Activated gamma-delta T cell treated with Interleukin-2 at 50 U/mL for 16 hours (primary cell): Measurements from ENCODE around the gene CRYBG1.
A peak's percentile ranks its signal among the peaks of the same experiment; 100 is the strongest.

Source experiments
- DNase-seq: peaks from one replicate; pipeline ENCODE4 v3.0.0-alpha.2; 2020

The CRYBG1 gene, protein sequence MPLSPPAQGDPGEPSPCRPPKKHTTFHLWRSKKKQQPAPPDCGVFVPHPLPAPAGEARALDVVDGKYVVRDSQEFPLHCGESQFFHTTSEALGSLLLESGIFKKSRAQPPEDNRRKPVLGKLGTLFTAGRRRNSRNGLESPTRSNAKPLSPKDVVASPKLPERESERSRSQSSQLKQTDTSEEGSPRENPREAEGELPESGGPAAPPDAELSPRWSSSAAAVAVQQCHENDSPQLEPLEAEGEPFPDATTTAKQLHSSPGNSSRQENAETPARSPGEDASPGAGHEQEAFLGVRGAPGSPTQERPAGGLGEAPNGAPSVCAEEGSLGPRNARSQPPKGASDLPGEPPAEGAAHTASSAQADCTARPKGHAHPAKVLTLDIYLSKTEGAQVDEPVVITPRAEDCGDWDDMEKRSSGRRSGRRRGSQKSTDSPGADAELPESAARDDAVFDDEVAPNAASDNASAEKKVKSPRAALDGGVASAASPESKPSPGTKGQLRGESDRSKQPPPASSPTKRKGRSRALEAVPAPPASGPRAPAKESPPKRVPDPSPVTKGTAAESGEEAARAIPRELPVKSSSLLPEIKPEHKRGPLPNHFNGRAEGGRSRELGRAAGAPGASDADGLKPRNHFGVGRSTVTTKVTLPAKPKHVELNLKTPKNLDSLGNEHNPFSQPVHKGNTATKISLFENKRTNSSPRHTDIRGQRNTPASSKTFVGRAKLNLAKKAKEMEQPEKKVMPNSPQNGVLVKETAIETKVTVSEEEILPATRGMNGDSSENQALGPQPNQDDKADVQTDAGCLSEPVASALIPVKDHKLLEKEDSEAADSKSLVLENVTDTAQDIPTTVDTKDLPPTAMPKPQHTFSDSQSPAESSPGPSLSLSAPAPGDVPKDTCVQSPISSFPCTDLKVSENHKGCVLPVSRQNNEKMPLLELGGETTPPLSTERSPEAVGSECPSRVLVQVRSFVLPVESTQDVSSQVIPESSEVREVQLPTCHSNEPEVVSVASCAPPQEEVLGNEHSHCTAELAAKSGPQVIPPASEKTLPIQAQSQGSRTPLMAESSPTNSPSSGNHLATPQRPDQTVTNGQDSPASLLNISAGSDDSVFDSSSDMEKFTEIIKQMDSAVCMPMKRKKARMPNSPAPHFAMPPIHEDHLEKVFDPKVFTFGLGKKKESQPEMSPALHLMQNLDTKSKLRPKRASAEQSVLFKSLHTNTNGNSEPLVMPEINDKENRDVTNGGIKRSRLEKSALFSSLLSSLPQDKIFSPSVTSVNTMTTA (N-terminal part only)

DNA sequence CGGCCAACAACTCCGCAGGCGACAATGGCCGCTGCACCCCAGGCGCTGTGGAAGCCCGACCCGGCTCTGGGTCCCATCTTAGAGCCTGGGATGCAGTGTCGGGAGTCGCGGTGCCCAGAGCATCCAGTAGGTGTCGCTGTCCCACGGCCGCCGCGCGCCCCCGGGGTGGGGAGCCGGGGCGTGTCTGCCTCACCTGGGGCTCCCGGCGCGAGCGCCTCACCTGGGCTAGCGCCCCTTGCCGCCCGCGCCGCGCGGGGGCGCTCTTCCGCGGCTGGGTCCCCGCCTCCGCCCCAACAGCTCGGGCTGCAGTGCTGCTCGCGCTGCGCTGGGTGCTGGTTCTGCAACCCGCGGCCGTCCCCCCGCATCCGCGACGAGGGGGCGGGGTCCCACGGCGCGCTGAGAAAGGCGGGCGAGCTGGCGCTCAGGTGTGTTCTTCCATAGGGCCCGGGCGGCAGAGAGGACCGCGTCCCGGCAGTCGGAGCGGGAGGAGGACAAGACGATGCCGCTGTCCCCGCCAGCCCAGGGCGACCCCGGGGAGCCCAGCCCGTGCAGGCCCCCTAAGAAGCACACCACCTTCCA lies at the start of gene CRYBG1:
Gene CRYBG1 (plus strand): TSS at position 308 of the 579 bp plus-strand sequence. CDS start 192 bp downstream, at position 500.
- peak; percentile 51 for DNase-seq

DNA sequence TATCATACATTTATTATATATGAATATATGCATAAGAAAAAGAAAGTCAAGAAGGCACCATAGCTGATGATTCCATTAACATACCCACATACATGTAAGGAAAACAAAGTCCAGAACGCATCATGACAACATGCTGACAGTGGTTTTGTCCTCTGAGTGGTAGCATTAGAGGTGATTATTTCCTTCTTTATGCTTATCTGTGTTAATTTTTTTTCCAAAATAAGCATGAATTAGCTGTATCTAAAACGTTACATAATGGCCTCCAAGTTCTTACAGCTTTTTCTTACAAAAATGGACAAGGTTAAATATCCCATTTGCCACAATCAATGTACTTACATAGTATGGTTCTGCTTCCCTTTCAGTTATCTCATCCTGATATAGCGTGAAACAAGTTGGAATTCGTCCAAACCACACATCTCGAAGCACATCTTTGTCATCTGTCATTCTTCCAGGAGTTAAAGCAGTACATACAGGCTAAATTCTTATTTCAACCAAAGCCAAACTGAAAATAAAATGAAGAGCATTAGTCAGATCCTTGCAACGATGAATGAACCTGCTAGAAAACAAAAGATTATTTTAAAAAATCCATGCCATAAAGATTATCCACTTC lies 44.6 kb upstream of the CRYBG1 start:
- no peak for DNase-seq

DNA sequence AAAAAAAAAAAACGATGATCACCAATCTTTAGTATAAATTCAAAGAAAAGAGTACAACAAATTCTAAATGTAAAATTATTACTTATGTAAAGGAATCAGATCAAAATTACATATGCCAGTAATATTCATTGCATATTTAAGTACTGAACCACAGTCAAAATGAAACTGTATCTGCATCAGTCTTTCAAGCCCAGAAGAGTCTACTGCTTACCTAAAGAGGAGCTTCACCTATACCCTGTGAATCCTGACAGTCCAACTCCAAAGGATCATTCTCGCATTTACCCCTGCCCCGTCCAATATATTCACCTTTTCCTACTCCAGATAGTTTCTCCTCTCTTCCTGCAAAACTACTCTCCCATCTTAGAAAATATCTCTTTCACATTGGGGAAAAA lies 44.1 kb upstream of the CRYBG1 start:
- DNase-seq, result no peak

DNA sequence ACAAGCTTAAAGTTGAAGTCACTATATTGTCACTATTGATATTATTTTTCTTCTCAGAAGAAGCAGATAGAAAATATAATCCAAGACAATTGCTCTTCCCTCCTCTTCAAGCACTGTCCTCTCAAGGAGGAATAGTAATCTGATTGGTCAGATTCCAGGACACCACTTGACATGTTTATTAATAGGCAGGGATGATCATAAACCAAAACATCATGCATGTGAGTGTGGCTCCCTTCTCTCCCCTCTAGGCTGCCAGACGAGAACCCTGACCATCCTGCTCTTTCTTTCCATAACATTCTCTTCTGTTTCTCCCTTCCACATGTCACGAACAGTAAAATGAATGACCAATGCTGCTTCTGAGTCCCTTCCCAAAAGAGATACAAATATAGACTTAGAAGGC lies 42.5 kb upstream of the CRYBG1 start:
- DNase-seq, result no peak

DNA sequence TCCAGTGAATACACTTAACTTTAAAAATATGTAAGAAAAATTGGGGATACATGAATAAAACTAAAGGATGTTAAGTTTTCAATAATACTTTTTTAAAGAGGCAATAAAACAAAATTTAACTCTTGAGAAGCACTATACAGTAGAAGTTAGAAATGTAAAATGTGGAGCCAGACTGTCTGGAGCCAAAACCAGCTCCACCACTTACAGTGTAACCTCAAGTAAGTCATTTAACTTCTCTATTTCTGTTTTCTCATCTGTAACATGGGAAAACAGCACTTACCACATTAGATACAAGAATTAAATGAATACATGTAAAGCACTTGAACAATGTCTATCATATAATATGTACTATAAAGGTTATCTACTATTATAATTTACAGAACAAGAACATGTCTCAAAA lies 41.7 kb upstream of the CRYBG1 start:
- no peak for DNase-seq

DNA sequence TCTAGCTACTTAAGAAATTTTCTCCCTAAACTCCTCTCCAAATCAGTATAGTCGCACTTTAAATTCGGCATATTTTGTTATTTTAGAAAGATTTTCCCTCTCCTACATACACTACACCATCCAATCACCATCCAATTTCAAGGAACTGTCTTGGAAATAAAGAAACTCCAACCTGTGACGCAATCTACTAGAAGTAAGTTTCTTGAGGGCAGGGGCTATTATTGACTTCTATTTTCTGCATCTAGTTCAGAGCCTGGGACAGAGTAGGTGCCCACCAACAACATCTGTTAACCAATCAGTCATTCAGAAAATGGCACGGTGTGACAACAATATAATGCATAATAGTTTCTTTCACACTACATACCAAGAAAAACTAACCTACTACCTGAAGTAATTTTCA lies 38.6 kb upstream of the CRYBG1 start:
- DNase-seq, result no peak

DNA sequence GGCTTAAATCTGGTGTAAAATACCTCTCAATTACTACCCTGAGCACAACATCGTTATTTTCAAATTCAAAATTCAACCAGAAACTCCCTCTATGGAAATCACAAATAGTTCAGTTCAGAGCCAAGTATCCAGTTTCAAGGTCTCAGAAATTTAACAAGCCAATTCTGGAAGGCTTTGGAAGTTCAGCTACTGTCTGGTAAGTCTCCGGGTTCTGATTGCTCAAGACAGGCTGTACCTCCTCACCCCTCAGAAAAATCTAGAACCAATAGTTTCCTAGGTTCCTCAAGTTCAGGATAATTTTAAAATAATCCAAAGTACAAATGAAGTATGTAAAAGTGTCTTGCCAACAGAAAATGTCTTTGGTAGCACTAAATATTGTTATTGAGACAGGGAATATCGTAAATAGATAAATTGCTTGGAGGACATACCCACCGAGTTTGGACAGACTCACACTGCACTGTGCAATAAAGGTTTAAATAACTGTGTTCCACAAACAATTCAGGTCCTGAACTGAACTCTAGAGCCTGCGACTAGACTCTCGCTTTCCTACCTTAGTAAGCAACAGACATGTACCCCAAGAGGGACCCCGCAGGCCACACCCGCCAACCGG lies 35.7 kb upstream of the CRYBG1 start:
- DNase-seq, result no peak

DNA sequence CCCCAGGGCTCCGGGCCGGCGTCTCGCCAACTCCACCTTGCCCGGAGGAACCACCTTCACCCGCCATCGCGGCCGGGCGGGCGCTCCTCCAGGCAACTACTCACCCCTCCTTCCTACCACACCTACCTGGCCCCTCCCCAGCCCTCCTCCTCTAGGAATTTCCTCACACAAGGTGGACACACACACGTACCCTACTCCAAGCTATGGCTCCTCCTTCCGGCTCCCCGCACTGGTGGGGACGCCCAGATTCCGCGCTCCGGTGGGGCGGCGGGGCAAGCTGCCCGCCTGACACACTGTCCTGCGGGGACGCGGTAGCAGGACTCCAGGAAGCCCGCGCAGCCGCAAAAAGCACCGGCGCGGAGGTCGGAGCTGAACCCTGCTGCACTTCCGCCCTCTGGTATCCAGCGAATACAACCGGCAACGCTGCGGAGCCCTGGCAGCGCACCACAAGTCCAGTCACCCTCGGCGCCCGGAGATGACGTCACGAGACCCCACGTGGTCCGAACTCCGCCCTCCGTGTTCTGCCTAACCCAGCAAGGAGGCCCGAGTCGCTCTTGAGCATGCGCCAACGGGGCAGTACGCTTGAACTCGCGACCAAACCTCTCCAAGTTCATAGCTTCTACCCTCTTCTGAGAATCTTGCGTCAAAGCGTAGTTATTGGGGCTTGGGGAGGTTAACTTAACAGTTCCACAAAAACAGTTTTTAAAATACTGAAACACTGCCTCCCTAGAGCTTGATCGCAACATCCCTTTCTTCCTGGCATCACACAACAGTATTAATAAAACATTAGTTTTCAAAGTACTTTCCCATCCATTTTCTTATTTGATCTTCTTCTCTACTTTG lies 35.0 kb upstream of the CRYBG1 start, which contains the start of gene ATG5:
Gene ATG5 (minus strand): TSS at position 425 of the 843 bp plus-strand sequence. CDS start 9,552 bp downstream, outside the sequence.
- peak; percentile 100 for DNase-seq

DNA sequence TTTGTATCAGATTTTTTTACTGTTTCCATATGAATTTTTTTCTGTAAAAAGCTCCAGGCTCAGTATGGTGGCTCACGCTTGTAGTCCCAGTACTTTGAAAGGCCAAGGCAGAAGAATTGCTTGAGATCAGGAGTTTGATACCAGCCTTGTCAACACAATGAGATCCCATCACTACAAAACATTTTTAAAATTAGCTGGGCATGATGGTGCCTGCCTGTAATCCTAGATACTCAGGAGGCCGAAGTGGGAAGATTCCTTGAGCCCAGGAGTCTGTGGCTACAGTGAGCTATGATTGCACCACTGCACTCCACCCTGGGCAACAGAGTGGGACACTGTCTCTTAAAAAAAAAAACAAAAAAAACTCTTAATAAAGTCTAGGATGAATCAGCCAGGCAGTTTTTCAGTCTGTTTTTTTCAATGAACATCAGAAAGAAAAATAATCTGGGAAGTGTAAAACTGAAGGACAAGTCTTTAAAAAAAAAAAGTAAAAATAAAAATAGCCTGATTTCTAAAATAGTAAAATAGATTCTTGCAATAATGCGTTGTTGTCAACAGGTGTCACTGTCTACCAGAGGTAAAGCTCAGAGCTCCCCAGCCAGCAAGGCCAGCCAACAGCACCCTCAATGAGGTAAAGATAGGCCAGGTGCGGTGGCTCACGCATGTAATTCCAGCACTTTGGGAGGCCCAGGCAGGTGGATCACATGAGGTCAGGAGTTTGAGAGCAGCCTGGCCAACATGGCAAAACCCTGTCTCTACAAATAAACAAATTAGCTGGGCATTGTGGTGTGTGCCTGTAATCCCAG lies 25.7 kb upstream of the CRYBG1 start:
- peak; percentile 36 for DNase-seq

DNA sequence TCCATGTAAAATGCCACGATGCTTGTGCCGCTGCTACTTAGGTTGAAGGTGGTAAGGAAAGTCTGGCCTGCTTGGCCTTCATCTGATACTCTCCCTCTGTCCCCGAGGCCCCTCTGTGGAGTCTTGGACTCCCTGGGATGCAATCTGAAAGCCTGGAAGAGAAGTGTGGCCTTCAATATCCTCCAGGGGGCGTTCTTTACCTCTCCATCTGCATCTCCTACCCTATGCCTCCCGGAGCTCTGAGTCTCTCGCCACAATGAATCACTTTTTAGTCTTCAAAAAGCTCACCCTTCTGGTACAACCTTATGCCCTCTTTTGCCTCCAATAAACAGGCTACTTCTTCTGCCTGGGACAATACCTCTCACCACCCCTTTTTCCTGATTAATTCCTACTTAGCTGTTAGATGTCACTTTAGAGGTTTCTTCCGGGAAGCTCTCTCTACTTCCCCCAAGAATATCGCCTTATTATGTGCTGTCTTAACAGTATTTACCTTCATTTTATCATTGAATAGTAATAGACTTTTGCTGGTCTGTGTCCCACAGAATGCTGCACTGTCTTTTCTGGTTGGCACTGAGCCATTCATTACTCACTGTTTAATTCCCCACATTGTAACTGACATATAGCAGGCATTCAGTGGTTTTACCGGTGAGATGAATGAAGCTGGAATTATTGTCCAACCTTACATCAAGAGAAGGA lies 21.0 kb upstream of the CRYBG1 start:
- DNase-seq, result peak; percentile 33

DNA sequence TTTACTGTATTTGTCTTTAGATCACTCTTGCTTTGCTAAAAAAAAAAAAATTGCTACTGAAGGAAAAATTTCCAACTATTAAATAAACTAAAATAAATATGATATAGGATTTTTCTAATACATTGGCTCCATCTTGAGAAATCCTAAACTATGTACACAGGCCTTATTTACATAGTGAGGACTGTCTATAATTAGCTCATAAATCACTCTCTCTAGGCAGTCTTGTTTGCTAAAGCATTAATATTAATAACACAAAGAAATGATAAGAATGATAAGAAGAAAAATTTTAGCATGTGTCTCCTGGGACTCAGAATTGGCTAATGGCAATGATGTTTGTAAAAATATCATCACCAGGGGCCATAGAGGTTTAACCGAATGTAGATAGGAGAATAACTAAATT lies 13.3 kb upstream of the CRYBG1 start:
- DNase-seq, result no peak

DNA sequence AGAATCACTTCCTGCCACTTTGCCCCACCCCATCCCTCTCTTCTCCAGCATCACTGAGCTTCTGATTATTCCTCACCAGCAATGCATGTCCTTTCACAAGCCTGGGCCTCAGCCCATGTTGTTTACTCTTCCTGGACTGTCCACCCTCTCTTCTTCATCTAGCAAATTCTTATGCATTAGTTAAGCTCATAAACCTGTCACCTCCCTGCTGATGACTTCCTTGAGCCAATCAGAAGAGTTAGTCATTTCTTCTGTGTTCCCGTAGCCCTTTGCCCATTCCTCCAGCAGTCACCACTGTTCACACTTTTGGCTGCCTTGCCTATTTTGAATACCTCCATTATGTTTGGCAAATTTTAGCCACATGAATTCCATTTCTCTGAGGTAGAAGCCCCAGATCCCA lies 4.1 kb upstream of the CRYBG1 start:
- no peak for DNase-seq

DNA sequence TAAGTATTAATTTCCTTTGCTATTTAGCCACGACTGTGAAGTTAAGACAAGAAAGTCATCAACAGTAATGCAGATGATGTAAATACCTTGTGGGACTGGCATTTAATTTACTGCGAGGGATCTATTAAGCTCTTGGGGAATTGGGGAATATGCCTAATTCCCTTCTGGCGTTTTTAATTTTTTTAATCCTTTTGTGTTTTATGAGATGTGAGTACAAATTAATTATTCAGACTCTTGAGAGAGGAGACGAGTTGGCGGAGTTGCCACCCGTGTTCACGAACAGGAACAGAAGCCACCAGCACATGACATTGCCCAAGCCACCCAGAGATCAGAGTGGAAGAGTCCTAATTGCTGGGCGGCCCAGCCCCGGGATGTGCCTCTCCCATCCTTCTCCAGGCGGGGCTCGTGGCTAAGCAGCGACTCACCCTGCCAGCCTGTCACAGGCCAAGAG lies 533 bp upstream of the CRYBG1 start:
- no peak for DNase-seq

DNA sequence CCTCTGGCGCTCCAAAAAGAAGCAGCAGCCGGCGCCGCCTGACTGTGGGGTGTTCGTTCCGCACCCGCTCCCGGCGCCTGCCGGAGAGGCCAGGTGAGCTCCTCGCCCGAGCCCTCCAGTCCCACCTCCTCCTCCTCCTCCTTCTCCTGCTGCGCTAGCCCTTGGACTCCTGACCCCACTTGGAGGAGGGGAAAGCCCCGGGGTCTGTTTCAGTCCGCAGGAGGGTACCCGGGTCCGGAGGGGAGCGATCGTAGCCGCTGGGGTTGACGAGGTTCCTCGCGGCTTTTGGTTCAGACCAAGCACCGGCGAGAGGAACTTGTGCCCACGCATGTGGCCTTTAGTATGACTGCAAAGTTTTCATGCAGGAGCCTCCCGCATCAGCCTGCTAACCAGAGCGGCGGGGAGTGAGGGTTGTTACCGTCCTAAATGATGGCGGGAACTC lies 493 bp downstream of the CRYBG1 start:
- DNase-seq, result peak; percentile 7

DNA sequence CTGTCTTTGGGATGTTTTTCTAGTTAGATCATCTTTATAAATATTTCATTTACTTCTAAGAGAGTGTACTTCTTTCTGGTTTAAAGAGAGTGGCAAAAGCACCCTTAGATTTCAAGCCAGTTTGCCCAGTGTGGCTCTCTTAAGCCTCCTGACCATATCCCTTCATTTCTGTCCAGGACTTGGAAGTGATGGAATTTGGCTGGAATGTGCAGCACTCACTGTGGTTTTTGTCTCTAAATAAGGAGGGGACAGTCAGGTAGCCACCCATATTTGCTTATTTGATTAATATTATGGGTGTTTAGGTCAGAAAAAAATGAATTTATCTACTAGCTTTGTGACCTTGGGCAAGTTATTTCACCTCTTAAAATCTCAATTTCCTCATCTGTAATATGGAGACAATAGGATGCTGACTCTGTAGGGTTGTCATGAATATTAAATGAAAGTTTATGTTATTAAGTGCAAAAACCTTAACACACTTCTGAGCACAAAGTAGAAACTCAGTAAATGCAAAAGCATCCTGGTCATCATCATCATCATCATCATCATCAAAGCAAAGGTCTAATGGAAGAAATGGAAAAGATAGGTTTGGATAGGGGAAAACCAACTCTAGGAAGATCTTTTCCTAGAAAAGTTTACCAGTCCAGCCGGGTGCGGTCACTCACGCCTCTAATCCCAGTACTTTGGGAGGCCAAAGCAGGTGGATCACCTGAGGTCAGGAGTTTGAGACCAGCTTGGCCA lies 3.1 kb downstream of the CRYBG1 start:
- DNase-seq, result no peak

DNA sequence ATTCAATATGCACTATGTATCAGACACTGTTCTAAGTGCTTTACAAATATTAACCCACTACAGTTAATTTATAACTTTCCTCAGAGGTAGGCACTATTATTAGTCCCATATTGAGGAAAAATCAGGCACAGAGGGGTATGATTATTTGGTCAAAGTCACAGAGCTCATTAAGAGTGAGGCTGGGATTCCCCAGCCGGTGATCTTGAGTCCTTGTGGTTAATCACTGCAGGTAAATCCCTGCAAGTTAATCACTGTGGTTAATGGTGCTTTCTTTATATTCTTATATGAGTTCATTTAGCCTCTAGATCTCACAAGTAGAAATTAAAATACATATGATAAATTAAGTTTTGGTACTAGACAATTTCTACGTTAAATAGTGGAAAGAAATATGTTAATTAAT lies 9.2 kb downstream of the CRYBG1 start:
- DNase-seq, result no peak

DNA sequence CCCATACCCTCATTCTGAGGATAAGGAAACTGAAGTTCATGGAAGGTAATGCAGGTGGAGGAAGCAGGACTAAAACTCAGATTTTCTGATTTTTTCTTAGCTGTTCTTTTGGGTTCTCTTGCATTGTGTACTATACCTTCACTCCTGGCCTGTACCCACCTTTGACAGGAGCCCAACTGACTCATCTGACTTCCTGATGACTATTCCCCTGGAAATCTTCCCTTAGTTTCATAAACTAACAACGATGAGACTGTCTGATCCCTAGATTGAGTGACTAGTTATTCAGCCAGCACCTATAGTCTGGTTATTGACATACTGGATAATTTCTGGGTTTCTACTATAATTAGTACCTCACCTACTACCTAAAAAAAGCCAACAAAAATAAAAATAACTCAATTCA lies 10.1 kb downstream of the CRYBG1 start:
- DNase-seq, result no peak

DNA sequence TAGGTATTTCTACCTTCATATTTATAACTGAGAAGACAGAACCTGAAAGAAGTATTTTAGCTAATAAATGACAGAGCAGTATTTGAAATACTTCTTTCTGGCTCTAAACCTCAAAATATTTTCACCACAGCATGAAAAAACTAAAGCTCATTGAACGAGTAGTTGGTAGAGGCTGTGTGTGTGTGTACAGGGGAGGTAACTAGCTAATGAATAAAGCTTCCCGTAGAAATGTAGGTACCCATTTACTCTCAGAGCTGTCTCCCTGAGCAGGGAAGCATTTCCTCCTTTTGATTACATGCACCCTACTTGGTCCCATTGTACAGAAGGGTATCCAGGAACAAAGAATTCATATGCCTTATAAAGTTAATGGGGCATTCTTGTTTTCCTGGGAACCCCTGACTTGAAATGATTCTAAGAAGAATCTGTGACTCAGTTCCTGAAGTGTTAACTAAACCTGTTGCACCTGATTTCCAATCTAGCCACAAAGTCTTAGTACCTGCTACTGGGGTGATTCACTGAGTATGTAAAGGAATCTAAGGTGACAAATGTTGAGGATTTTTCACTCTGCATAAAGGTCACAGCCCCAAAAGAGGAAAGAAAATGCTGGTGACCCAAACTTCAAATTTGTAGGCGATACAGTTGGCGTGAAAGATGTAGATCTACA lies 12.5 kb downstream of the CRYBG1 start:
- no peak for DNase-seq
